GM12801 (cell line): ENCODE data around the gene IFI27L2.

ENCODE experiments used
- CTCF ChIP-seq: IDR thresholded peaks from one replicate; pipeline ENCODE4 v1.5.1; 2011; ENCODE audit warnings: control low read depth; ENCODE audit not compliant: insufficient read length; ENCODE audit errors: extremely low read depth

Gene IFI27L2

GRCh38 chr14:94129111-94129757 is at the start of gene IFI27L2:
Gene IFI27L2, minus strand, starts transcription at chr14:94129604. Its CDS starts 40 bp downstream, at chr14:94129564.
- TF ChIP-seq CTCF, result no peak

DNA sequence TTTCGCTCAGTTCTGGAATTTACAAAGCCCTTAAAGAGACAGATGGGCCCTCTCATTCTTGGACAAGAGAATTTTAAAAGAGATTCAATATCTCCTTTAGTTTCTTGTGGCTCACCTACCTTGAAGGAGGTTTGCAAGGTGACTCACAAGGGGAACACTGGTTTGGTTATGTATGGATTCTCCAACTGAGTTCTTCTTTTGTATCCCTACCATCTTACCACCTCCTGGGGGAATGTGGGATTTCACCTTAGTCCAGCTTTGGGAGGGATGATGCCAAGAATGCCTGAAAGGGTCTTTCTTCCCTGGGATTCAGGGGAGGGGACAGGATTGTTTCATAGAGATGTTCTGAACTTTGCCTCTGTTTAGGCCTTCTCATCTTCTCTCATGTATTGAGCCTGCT is 48.4 kb upstream of the IFI27L2 start:
- TF ChIP-seq CTCF, result no peak

GRCh38 chr14:94176808-94177207 is 47.4 kb upstream of the IFI27L2 start:
- no peak for TF ChIP-seq CTCF

DNA sequence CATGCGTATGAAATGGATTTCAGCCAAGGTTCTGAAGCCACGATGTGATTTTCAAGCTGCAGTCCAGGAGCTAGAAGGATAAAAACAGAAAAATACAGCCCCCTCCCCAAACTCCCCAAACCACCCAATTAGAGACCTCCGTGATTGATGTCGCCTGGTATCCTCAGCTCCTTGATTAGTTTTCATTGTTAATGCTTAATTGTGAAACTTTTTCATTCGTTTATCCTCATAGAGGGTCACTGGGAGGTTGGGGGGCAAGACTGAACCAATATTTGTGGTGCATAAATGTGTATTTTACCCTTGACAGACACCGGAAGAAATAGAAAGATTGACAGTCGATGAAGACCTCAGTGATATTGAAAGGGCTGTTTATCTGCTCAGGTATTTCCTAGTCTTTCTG is 46.3 kb upstream of the IFI27L2 start:
- TF ChIP-seq CTCF, result no peak

DNA sequence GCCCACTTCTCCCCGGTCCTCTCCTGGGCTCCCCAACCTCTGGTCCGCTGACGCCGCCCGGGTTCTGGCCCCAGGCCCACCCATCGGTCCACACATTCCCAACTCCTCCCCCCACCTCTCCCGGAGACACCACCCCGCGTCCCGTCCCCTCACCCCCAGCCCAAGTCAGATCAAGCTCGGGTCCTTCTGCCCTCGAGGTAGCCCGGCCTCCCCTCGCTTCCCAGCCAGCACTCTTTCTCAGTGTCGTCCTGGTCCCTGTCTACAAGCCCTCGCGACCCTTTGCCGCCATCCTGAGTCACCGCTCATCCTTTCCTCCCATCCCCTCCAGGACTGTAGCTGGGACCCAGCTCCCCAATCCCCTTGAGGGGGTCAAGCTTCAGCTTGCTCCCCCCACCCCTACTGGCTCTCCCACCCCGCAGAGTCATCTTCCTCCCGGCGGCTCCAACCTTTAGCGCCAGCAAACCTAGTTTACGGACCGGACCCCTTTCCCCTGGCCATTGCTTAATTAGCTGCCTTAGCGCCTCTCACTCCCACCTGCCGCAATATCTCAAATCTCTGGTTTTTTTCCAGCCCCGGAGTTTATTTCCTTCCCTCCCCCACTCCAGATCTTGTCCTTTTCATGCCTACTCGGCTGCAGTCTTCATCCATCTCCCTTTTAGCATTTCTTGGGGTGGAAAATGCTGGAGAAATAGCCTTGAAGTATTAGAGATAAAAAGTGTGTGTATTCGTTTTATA is 45.8 kb upstream of the IFI27L2 start:
- no peak for TF ChIP-seq CTCF

DNA sequence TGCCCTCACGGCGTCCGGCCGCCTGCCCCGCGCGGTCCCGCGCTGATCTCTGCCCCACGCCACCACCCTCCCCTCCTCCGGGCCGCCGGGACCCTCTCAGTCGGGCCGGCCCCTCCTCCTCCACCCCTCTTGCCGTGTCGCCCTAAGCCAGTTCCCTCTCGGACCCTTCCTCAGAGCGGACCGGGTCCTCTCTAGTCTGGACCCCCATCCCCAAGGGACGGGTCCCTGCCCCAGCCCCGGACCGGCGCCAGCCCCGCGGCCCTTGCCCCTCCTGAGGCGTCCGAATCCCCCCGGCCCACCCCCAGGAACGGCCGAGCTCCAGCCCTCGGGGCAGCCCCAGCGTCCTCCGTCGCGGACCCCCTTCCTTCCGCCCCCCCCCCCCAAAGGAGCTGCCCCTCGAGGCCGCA is 45.2 kb upstream of the IFI27L2 start:
- no peak for TF ChIP-seq CTCF

DNA sequence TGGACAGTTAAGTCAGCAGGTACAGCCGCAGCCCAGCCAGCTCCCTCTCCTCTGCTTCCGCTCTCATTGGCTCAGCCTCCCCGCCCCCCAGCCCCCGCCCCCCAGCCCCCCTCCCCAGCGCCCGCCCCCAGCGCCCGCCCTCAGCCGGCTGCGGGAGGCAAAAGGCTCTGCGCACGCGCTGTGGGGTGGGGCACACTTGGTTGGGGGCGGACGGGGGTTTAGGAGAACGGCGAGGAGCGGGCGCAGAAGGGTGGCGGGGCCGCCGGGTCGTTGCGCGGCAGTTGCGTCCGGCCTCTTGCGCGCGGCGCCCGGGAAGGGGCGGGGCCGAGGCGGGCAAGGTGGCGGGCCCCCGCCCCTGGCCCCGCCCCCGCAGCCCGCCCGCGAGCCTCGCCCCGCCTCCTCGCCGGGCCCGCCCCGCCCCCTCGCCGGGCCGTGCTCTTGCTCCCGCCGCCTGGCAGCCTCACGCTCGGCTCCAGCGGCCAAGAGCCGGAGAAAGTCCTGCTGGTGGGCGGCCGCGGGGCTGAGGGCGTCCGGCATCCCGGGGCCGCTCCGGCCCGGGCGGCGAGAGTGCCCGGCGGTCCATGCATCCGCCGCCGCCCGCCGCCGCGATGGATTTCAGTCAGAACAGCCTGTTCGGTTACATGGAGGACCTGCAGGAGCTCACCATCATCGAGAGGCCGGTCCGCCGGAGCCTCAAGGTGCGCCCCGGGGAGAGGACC is 44.6 kb upstream of the IFI27L2 start, which contains the start of gene PPP4R4:
PPP4R4 (plus strand) TSS at position 438 of the 719 bp plus-strand sequence; CDS start at position 582, 144 bp downstream.
- TF ChIP-seq CTCF, result no peak
